A549 (cell line): ENCODE measurements around the gene TMEM87B.

Source experiments
- CHD4 ChIP-seq: fragments of 200-600 bp; sonication (generic); IDR thresholded peaks from 2 replicates; pipeline ENCODE4 v1.6.1; 2016; ENCODE audit warnings: antibody characterized with exemption, mild to moderate bottlenecking, borderline replicate concordance
- CTCF ChIP-seq: fragments of >200 bp; sonication (Bioruptor Twin); formaldehyde crosslinking; IDR thresholded peaks from 3 replicates; pipeline ENCODE4 v1.5.1; 2016
- POLR2AphosphoS2 ChIP-seq: conservative IDR thresholded peaks from 2 replicates; pipeline ENCODE4 v1.6.1; 2012; ENCODE audit warnings: low read length, improper control_type of control experiment, inconsistent platforms

- TF ChIP-seq CTCF (no peak), CHD4 (no peak), POLR2AphosphoS2 (no peak)
These were observed 34.3 kb downstream of the TMEM87B start for GRCh38 chr2:112089375-112089774.
